ENCODE measurements around the gene UST. TPM values are rescaled to one million over a fixed set of nuclear protein-coding genes. Genes with fewer than 3 reads are reported as not detected.

Gene UST
- total RNA-seq, 1 donor from 2014 or later, result 23.2 TPM

- H3K4me3 Mint-ChIP-seq (ENCODE audit: unreplicated experiment), result no peak overlapping the region
- no peaks in the 10 kb centered on the region for H3K27me3 Mint-ChIP-seq (ENCODE audit: unreplicated experiment)
- H3K36me3 Mint-ChIP-seq (ENCODE audit: low read depth, unreplicated experiment), result peaks cover 8% of the 10 kb centered on the region
- no peak overlapping the region for H3K27ac Mint-ChIP-seq (ENCODE audit: unreplicated experiment)
- H3K4me1 Mint-ChIP-seq (ENCODE audit: unreplicated experiment), result no peaks in the 10 kb centered on the region
- DNase-seq (ENCODE audit: low spot score), result no peak
- H3K9me3 Mint-ChIP-seq (ENCODE audit: unreplicated experiment), result no peaks in the 10 kb centered on the region
- TF ChIP-seq CTCF (IDR thresholded peaks at IDR 0.05; ENCODE audit: unreplicated experiment), result no peak
Observed at GRCh38 chr6:149071997-149072396, 325.2 kb downstream of the UST start.

- Mint-ChIP-seq H3K9me3 (ENCODE audit: unreplicated experiment) (no peaks in the 10 kb centered on the region), H3K4me1 (ENCODE audit: unreplicated experiment) (no peaks in the 10 kb centered on the region), H3K27me3 (ENCODE audit: unreplicated experiment) (no peaks in the 10 kb centered on the region), H3K27ac (ENCODE audit: unreplicated experiment) (no peak overlapping the region), H3K36me3 (ENCODE audit: low read depth, unreplicated experiment) (peaks cover 8% of the 10 kb centered on the region), H3K4me3 (ENCODE audit: unreplicated experiment) (no peak overlapping the region)
- no peak for DNase-seq (ENCODE audit: low spot score)
- no peak for TF ChIP-seq CTCF (IDR thresholded peaks at IDR 0.05; ENCODE audit: unreplicated experiment)
Observed at GRCh38 chr6:149074832-149075258, 328.0 kb downstream of the UST start.

GRCh38 chr6:149075616-149076354 is 329.0 kb downstream of the UST start:
- peaks cover 8% of the 10 kb centered on the region for H3K36me3 Mint-ChIP-seq (ENCODE audit: low read depth, unreplicated experiment)
- no peaks in the 10 kb centered on the region for H3K9me3 Mint-ChIP-seq (ENCODE audit: unreplicated experiment)
- TF ChIP-seq CTCF (IDR thresholded peaks at IDR 0.05; ENCODE audit: unreplicated experiment), result no peak
- no peaks in the 10 kb centered on the region for H3K27me3 Mint-ChIP-seq (ENCODE audit: unreplicated experiment)
- H3K4me1 Mint-ChIP-seq (ENCODE audit: unreplicated experiment), result no peaks in the 10 kb centered on the region
- no peak overlapping the region for H3K27ac Mint-ChIP-seq (ENCODE audit: unreplicated experiment)
- no peak for DNase-seq (ENCODE audit: low spot score)
- no peak overlapping the region for H3K4me3 Mint-ChIP-seq (ENCODE audit: unreplicated experiment)

- TF ChIP-seq CTCF (IDR thresholded peaks at IDR 0.05; ENCODE audit: unreplicated experiment), result no peak
- Mint-ChIP-seq H3K27ac (ENCODE audit: unreplicated experiment) (no peak overlapping the region), H3K36me3 (ENCODE audit: low read depth, unreplicated experiment) (peaks cover 8% of the 10 kb centered on the region)
Observed at GRCh38 chr6:149076355-149076734, 329.5 kb downstream of the UST start.

GRCh38 chr6:149077208-149077607 is 330.4 kb downstream of the UST start:
- H3K27me3 Mint-ChIP-seq (ENCODE audit: unreplicated experiment), result no peaks in the 10 kb centered on the region
- no peaks in the 10 kb centered on the region for H3K9me3 Mint-ChIP-seq (ENCODE audit: unreplicated experiment)

More at GRCh38 chr6:149076355-149076734, 329.5 kb downstream of the UST start:
- no peaks in the 10 kb centered on the region for H3K27me3 Mint-ChIP-seq (ENCODE audit: unreplicated experiment)
- H3K4me1 Mint-ChIP-seq (ENCODE audit: unreplicated experiment), result no peaks in the 10 kb centered on the region
- no peaks in the 10 kb centered on the region for H3K9me3 Mint-ChIP-seq (ENCODE audit: unreplicated experiment)
- H3K4me3 Mint-ChIP-seq (ENCODE audit: unreplicated experiment), result no peak overlapping the region
- no peak for DNase-seq (ENCODE audit: low spot score)

More at GRCh38 chr6:149077208-149077607, 330.4 kb downstream of the UST start:
- H3K4me3 Mint-ChIP-seq (ENCODE audit: unreplicated experiment), result no peak overlapping the region
- no peak overlapping the region for H3K27ac Mint-ChIP-seq (ENCODE audit: unreplicated experiment)
- TF ChIP-seq CTCF (IDR thresholded peaks at IDR 0.05; ENCODE audit: unreplicated experiment), result no peak
- peaks cover 1% of the 10 kb centered on the region for H3K4me1 Mint-ChIP-seq (ENCODE audit: unreplicated experiment)
- H3K36me3 Mint-ChIP-seq (ENCODE audit: low read depth, unreplicated experiment), result peaks cover 8% of the 10 kb centered on the region
- no peak for DNase-seq (ENCODE audit: low spot score)
